Calu3 (cell line): ENCODE data around the gene PPP1R11. TPM values are rescaled to one million over a fixed set of nuclear protein-coding genes. Genes with fewer than 3 reads are reported as not detected.

Experiments
- BruUV-seq: library from RNA; stranded (reverse); fragments of 400-500 nt; replicated peaks from 2 replicates; lab custom pipeline; 2021; lab: Mats Ljungman, UMichigan
- CTCF ChIA-PET: fragments of 300-600 bp; sonication (Branson Sonifier 250); formaldehyde crosslinking; loops from one replicate; lab custom pipeline; 2022; ENCODE audit warnings: antibody characterized with exemption; lab: Charles Lee
- DNase-seq: peaks from one replicate; pipeline ENCODE4 v3.0.0; 2022
- H3K27ac Mint-ChIP-seq: one replicate; pipeline ENCODE4 v1.8.0; 2022; ENCODE audit warnings: mixed read lengths; ENCODE audit not compliant: unreplicated experiment
- H3K27me3 Mint-ChIP-seq: one replicate; pipeline ENCODE4 v1.8.0; 2022; ENCODE audit warnings: mixed read lengths; ENCODE audit not compliant: unreplicated experiment
- H3K36me3 Mint-ChIP-seq: one replicate; pipeline ENCODE4 v1.8.0; 2022; ENCODE audit warnings: mild to moderate bottlenecking, moderate library complexity, mixed read lengths; ENCODE audit not compliant: insufficient read depth, unreplicated experiment
- H3K4me1 Mint-ChIP-seq: one replicate; pipeline ENCODE4 v1.8.0; 2022; ENCODE audit warnings: mild to moderate bottlenecking, low read depth, mixed read lengths; ENCODE audit not compliant: unreplicated experiment
- H3K4me3 Mint-ChIP-seq: one replicate; pipeline ENCODE4 v1.8.0; 2022; ENCODE audit warnings: mild to moderate bottlenecking, low read depth, moderate library complexity, mixed read lengths; ENCODE audit not compliant: unreplicated experiment
- H3K9me3 Mint-ChIP-seq: one replicate; pipeline ENCODE4 v1.8.0; 2022; ENCODE audit warnings: low read depth, mixed read lengths; ENCODE audit not compliant: unreplicated experiment
- CTCF ChIP-seq: fragments of 200-600 bp; IDR thresholded peaks from one replicate; pipeline ENCODE4 v1.8.0; 2022; ENCODE audit warnings: antibody characterized with exemption; ENCODE audit not compliant: unreplicated experiment
- intact Hi-C: fragments of 100-400 bp; cut with micrococcal nuclease; formaldehyde crosslinking; loops from one replicate; pipeline ENCODE4 v1.10.0; 2022; ENCODE audit not compliant: unreplicated experiment
- total RNA-seq: library from RNA; stranded (reverse); gene quantifications from 2 replicates; pipeline ENCODE4 v1.2.3, GENCODE V29; 2022

PPP1R11 gene
- total RNA-seq, 1 experiment from 2014 or later: 72.8 TPM

DNA sequence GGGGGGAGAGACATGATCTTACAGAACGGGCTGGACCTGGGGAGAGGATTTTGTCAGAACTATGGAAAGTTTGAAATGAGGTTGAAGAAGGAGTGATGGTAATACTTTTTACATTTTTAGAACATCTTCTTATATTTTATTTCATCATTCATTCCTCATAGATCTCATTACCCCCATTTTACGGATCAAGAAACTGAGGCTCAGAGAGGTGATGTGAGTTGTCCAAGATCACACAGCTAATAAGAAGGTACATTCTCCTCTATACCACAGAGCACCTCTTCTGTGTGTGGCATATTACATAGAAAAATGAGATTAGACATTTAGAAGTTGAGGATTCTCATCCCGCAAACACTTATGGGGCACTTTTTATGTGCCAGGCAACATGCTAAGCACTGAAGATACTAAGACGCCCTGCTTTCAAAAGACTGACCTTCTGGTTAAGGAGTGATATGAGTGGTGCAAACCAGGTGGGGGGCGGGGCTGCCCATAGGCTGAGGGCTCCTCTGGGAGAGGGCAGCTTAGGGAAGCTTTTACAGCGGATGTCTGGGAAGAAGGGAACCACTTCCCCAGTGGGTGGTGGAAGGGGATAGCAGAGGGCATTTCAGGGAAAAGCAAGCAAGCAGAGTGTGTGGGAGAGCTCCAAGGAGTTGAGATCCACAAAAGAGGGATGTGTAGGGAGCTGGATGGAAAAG lies 26.0 kb downstream of the PPP1R11 start:
- no peak for DNase-seq
- TF ChIP-seq CTCF: no peak
- H3K4me1 Mint-ChIP-seq: peaks cover 70% of the 10 kb centered on the region
- H3K27me3 Mint-ChIP-seq: peaks cover 14% of the 10 kb centered on the region
- no TSS peak for BruUV-seq
- intact Hi-C loops: no loop called here
- no peak overlapping the region for H3K4me3 Mint-ChIP-seq
- H3K27ac Mint-ChIP-seq: no peak overlapping the region
- peaks cover 2% of the 10 kb centered on the region for H3K36me3 Mint-ChIP-seq
- H3K9me3 Mint-ChIP-seq: no peaks in the 10 kb centered on the region
- CTCF ChIA-PET: interaction anchor here (1.1 to 2.0 kb wide), 3 partner anchors 17 to 38 kb away, joined by 3 to 6 read pairs (median 5); no protein-coding TSS in a partner anchor

DNA sequence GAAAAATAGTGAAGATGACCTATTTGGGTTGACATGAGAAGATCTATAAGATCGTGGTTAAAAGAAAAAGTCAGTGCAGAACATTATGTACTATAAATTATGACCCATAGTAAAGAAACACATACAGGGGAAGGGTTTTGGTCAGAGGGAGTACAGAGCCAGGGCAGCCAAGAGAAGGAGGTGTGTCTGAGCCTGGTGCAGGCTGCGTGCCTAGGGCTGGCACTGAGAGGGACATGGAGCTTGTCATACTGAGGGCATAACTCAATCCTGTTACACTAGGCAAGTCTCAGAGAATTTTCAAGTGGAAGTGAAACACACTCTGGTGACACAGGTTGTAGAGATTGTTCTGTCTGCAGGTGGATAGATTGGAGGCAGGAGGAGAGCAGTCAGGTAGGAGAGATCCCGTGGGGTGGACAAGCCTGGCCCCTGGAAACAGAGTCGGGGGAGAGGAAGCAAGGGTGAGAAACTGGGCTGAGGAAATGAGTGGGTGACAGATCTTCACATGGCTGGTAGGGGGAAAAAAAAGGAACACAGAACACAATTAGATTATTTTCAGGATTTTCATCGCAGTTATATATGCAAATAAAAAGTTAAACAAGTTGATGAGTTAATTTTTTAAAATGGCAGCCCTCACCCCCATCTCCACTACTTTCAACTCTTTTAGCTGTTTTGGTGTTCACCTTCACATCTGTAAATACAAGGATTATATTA lies 27.1 kb downstream of the PPP1R11 start:
- TF ChIP-seq CTCF: no peak
- Mint-ChIP-seq H3K4me1 (peaks cover 81% of the 10 kb centered on the region), H3K36me3 (peaks cover 12% of the 10 kb centered on the region), H3K27ac (no peak overlapping the region), H3K9me3 (no peaks in the 10 kb centered on the region), H3K27me3 (peaks cover 6% of the 10 kb centered on the region), H3K4me3 (no peak overlapping the region)
- DNase-seq: no peak
- CTCF ChIA-PET: interaction anchor here (0.6 to 1.1 kb wide), 2 partner anchors 37 to 58 kb away, joined by 3 read pairs; no protein-coding TSS in a partner anchor
- BruUV-seq: no TSS peak
- intact Hi-C loops: no loop called here

GRCh38 chr6:30096829-30097228 lies 29.8 kb downstream of the PPP1R11 start:
- DNase-seq: no peak
- peaks cover 31% of the 10 kb centered on the region for H3K36me3 Mint-ChIP-seq
- no peaks in the 10 kb centered on the region for H3K9me3 Mint-ChIP-seq
- peaks cover 93% of the 10 kb centered on the region for H3K4me1 Mint-ChIP-seq
- no peaks in the 10 kb centered on the region for H3K27me3 Mint-ChIP-seq
- intact Hi-C loops: no loop called here
- BruUV-seq: no TSS peak
- H3K27ac Mint-ChIP-seq: no peak overlapping the region
- CTCF ChIA-PET: no interaction called here
- no peak for TF ChIP-seq CTCF
- no peak overlapping the region for H3K4me3 Mint-ChIP-seq

- H3K27ac Mint-ChIP-seq: peak overlapping the region; percentile 16
- peaks cover 92% of the 10 kb centered on the region for H3K4me1 Mint-ChIP-seq
- H3K36me3 Mint-ChIP-seq: peaks cover 44% of the 10 kb centered on the region
- peak; percentile 56 for DNase-seq
- CTCF ChIA-PET: interaction anchor here (1.2 kb wide), 1 partner anchor 33 kb away, joined by 4 read pairs; no protein-coding TSS in a partner anchor
- no peaks in the 10 kb centered on the region for H3K27me3 Mint-ChIP-seq
- no TSS peak for BruUV-seq
- no peak overlapping the region for H3K4me3 Mint-ChIP-seq
- no peak for TF ChIP-seq CTCF
- H3K9me3 Mint-ChIP-seq: no peaks in the 10 kb centered on the region
- intact Hi-C loops: no loop called here
Measured at GRCh38 chr6:30097902-30098768, 31.1 kb downstream of the PPP1R11 start.
